ENCODE data around the gene ABHD2.
"Not testable (repeated sequence)": the region's sequence is repeated elsewhere in the genome, so short reads cannot be mapped to it uniquely, and the experiment has no call there.

Gene ABHD2

DNA sequence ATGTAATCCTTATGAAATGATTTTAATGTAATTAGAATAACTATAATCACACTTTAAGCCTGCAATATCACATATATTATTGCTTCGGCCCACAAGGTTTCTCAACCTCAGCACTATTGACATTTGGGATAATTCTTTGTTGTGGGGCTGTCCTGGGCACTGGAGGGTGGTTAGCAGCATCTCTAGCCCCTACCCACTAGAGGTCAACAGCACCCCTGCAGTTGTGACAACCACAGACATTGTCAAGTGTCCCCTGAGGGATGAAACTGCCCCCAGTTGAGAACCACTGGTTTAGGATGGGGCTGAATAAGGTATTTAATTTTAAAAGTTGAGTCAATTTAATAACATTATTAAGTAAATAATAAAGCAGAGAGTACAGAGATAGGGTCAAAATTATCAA lies 6.4 kb upstream of the ABHD2 start:
- no peak for TF ChIP-seq CTCF (IDR thresholded peaks at IDR 0.05; ENCODE audit: low read depth, low read length)
- no peak for TF ChIP-seq MAX (IDR thresholded peaks at IDR 0.05; ENCODE audit: low read depth, low read length)
- TF ChIP-seq POLR2A (IDR thresholded peaks at IDR 0.05; ENCODE audit: extremely low read depth, insufficient read length) = no peak
- TF ChIP-seq MYC (IDR thresholded peaks at IDR 0.05; ENCODE audit: low read depth, low read length) = no peak
- H3K4me3 ChIP-seq (ENCODE audit: low read depth, low read length) = no peak overlapping the region
- no peak for DNase-seq (ENCODE audit: low read depth)

GRCh38 chr15:89083246-89083645 lies 5.0 kb upstream of the ABHD2 start:
- no peak for TF ChIP-seq MYC (IDR thresholded peaks at IDR 0.05; ENCODE audit: low read depth, low read length)
- TF ChIP-seq MAX (IDR thresholded peaks at IDR 0.05; ENCODE audit: low read depth, low read length) = no peak
- TF ChIP-seq CTCF (IDR thresholded peaks at IDR 0.05; ENCODE audit: low read depth, low read length) = no peak
- no peak for TF ChIP-seq POLR2A (IDR thresholded peaks at IDR 0.05; ENCODE audit: extremely low read depth, insufficient read length)
- DNase-seq (ENCODE audit: low read depth) = no peak
- no peak overlapping the region for H3K4me3 ChIP-seq (ENCODE audit: low read depth, low read length)

DNA sequence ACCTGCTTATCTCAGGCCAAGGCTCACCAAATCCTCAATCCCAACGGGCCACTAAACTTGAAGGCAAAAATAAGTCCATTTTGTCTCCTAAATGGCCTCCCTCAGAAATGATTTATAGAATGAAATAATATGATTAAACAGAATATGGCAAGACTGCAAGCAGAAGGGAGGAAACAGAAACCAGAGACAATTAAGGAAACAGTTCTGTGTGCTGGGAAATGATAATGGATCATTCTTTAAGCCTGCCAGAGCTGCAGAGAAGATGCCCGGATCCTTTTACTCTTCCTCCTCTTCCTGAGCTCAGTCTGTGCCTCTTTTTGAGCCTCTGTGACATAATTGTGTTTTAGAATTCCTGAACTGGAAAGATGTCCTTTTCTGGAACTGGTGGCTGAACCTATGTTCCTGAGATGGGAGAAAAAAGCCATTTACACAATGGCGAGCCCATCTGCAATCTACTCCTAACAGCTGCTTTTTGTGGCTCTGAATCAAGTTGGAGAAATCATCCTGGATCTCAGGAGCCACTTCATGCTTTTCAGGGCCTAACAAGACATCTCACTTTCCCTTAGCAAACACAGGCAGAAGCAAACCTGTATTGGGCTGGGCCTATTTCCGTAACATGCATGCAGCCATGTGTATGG lies 2.8 kb upstream of the ABHD2 start:
- DNase-seq (ENCODE audit: low read depth) = no peak
- no peak overlapping the region for H3K4me3 ChIP-seq (ENCODE audit: low read depth, low read length)
- TF ChIP-seq CTCF (IDR thresholded peaks at IDR 0.05; ENCODE audit: low read depth, low read length) (no peak), MAX (IDR thresholded peaks at IDR 0.05; ENCODE audit: low read depth, low read length) (no peak), POLR2A (IDR thresholded peaks at IDR 0.05; ENCODE audit: extremely low read depth, insufficient read length) (no peak), MYC (IDR thresholded peaks at IDR 0.05; ENCODE audit: low read depth, low read length) (no peak)

- H3K4me3 ChIP-seq (ENCODE audit: low read depth, low read length); DNase-seq (ENCODE audit: low read depth): not testable (repeated sequence)
Observed at GRCh38 chr15:89085933-89086332, 2.3 kb upstream of the ABHD2 start.

DNA sequence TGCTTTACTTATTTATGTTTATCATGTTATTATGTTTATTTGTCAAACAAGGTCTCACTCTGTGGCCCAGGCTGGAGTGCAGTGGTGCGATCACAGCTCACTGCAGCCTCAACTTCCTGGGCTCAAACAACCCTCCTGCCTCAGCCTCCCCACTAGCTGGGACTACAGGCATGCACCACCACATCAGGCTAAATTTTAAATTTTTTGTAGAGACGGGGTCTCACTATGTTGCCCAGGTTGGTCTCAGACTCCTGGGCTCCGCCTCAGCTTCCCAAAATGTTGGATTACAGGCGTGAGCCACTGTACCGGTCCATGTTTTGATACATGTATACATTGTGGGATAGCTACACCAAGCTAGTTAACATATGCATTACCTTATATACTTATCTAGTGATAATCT lies 1.9 kb upstream of the ABHD2 start:
- not testable (repeated sequence) for DNase-seq (ENCODE audit: low read depth); H3K4me3 ChIP-seq (ENCODE audit: low read depth, low read length)

GRCh38 chr15:89087161-89087829 lies 961 bp upstream of the ABHD2 start:
- TF ChIP-seq POLR2A (IDR thresholded peaks at IDR 0.05; ENCODE audit: extremely low read depth, insufficient read length) = no peak
- TF ChIP-seq MAX (IDR thresholded peaks at IDR 0.05; ENCODE audit: low read depth, low read length) = no peak
- no peak for TF ChIP-seq CTCF (IDR thresholded peaks at IDR 0.05; ENCODE audit: low read depth, low read length)
- no peak for TF ChIP-seq MYC (IDR thresholded peaks at IDR 0.05; ENCODE audit: low read depth, low read length)
- H3K4me3 ChIP-seq (ENCODE audit: low read depth, low read length) = peak overlapping the region; percentile 60
- DNase-seq (ENCODE audit: low read depth) = no peak
